Stimulated activated CD4-positive, alpha-beta T cell treated with anti-CD3 and anti-CD28 coated beads, Interleukin-2, amount 100 ng/mL, for 24 hours (primary cell): ENCODE results near the gene ANKMY2.
A peak's percentile ranks its signal among the peaks of the same experiment; 100 is the strongest.
"Not testable (repeated sequence)": the region's sequence is repeated elsewhere in the genome, so short reads cannot be mapped to it uniquely, and the experiment has no call there.

Experiments
- DNase-seq, 2 donors: peaks; one replicate each; pipeline ENCODE4 v3.0.0-alpha.2; 2020

ANKMY2 gene

DNA sequence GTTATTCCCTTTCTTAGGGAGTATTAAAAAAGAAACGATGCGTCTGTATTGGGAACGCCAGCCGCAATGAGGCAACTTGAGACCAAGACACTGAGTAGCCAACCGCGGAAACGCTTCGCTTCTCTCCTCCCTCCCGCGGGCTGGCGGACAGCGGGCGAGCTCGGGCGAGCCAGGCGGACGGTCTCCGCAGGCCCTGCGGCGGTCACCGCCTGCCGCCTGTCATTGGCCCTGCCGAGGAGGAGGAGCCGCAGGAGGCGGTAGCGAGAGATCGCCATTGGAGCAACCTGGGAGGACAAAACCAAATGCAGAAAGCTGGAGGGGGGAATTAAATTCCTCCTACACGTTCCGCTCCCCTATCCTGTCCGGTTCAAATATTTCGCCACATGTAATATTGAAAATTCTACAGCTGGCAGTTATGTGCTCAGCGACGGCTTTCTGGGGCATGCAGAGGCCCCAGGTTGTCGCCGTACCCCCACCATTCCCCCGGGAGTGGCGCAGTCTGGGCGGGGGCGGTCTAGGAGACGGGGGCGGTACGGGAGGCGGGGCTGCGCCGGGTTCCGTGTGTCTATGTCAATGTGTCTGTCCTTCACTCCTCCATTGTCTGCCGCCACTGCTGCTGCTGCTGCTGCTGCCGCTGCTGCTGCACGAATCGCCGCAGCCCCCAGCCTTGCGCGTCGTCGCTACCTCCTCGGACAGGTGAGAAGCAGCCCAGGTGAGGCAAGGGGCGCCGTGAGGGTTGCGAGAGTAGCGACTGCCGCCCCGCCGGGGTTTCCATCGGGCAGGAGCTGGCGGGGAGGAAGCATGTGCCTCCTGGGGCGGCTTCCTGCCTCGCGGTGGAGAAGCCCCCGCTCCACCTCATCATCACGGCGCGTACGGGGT, at the start of gene ANKMY2, which contains the start of gene BZW2:
Gene ANKMY2, minus strand, starts transcription at position 162 of the 879 bp plus-strand sequence. CDS start 181 bp downstream, outside the sequence.
Gene BZW2, plus strand, starts transcription at position 589 of the 879 bp plus-strand sequence. CDS start 19,263 bp downstream, outside the sequence.
- DNase-seq, result peak; percentile 89 to 92

DNA sequence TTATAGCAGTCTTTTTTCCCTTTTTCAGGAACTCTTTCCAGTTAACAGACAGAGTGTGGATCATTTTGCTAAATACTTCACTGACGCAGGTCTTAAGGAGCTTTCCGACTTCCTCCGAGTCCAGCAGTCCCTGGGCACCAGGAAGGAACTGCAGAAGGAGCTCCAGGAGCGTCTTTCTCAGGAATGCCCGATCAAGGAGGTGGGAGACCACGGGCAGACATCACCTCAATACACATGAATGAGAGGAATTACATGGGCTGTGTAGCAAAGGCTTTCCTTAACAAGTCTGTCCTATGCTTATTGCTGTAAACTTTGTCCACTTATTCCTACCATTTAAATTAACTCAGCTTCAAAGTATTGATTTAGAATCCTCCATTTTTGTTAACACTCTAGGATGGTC, 49.3 kb upstream of the ANKMY2 start:
- no peak for DNase-seq

DNA sequence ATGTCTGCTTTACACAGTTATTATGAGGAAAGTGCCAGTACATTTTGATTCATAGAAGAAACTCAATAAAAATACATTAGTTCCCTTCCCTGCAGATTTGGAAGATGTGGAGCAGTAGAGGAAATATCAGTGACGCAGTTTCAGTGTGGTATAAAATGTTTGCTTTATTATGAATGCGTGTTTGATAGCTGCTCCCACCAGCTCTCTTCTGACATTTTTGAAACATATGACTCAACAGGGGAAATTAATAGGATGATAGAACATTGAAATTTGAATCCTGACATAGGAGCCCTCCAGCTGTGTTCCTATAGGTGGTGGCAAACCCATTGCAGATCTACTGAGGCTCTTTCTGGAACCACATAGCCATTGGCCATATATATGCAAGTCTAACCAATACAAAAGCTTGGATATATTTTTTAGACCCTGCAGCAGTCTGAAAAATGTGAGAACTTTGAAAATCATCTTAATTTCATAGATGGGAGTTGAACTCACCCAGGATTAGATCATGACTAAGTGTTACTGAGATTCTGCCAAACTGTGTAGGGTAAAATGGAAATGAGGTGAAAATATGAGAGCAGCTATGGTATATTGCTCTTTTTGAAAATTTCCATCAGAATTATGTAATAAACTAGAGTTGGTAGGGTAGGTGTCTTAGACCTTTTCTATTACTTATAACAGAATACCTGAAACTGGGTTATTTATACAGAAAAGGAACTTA, 48.2 kb upstream of the ANKMY2 start:
- no peak for DNase-seq

DNA sequence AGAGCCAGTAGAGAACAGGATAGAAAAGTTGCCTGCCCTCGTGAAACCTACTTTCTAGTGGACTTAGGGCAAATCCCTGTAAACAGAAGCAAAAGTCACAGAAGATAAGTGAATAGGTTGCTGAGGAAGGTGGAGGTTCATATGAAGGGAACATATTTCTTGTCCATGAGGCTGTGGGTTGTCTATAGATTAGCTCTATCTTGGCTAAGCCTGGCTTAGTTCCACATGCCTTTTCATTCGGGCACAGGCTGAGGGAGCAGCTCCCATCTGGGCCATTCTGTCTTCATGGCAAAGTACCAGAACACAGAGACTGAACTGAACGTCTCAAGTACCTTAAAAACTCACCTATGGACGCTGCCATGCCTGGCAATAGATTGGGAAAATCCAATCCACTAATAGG, 45.7 kb upstream of the ANKMY2 start:
- DNase-seq, result no peak

DNA sequence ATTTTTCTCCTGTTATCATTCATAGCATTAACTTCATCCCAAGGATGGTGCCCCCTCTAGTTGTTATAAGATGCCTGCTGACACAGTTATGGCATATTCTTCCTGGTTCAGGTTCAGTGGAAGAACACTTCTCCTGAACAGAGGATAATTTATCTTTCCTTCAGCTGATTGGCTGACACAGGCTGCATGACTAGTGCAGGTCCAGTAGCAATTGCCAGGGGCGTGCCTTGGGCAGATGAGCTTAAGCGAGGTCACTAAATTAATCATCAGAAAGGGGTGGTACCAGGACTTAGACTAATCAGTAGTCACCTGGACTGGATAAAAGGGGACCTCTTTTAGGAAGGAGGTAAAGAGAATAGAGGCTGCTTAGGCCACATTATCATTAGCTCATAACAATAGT, 42.7 kb upstream of the ANKMY2 start:
- DNase-seq, result no peak

DNA sequence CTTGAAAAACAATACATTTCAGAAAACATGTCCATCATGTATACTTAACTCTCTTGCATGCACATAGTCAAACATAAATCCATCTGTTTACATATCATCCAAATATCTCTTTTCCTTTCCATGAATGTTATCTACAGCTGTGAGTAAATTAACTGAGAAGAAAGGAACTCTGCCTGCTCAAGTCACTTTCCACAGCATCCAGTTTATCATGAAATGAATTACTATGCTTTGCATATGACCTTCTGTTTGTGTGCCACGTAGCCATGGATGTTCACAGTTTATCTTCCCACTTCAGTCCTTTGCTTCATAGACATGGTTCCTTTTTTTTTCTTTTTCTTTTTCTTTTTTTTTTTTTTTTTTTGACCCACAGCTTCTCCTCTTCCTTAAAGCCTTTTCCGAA, 40.0 kb upstream of the ANKMY2 start:
- no peak for DNase-seq

DNA sequence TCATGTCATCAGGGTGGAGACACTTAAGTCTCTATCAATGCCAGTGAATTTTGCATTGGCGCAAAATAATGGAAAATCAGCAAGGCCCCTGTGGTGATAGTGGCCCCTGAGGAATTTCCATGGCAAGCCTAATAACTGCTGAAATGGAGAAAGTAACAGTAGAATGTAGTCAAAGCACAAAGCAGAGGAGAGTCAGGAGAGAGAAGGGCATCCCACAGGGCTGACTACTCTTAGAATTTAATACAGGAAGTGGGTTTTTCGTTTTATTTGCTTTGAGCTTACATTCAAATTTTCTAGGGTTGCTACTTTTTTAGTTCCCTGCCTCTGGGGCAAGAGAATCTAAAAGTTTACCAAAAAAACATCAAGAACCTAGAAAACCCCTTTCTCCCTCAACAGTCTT, 39.4 kb upstream of the ANKMY2 start:
- no peak for DNase-seq

DNA sequence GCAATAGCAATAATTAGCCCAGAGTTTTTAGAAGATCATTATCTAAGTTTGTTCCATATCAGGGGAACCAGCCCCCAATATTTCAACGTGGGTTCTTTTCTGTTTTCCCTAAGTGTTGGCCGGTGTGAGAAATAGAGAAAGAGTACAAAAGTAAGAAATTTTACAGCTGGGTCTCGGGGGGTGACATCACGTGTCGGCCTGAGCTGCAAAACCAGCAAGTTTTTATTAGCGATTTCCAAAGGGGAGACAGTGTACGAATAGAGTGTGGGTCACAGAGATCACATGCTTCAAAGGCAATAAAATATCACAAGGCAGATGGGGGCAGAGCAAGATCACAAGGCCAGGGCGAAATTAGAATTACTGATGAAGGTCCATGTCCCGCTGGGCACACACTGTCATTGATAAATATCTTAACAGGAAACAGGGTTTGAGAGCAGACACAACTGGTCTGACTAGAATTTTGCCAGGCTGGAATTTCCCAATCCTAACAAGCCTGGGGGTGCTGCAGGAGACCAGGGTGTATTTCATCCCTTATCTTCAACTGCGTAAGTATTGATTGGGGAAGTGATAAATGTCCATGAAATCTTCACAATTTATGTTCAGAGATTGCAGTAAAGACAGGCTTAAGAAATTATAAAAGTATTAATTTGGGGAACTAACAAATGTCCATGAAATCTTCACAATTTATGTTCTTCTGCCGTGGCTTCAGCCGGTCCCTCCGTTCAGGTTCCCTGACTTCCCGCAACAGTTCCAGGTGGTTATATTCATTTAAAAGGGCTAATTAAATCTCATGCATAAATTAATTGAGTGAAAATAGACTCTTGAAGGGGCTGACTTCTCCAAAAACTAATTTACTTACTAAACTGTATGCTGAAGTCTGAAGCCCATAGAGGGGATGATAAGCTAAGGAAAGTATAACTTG, 33.4 kb upstream of the ANKMY2 start:
- DNase-seq, result not testable (repeated sequence)

DNA sequence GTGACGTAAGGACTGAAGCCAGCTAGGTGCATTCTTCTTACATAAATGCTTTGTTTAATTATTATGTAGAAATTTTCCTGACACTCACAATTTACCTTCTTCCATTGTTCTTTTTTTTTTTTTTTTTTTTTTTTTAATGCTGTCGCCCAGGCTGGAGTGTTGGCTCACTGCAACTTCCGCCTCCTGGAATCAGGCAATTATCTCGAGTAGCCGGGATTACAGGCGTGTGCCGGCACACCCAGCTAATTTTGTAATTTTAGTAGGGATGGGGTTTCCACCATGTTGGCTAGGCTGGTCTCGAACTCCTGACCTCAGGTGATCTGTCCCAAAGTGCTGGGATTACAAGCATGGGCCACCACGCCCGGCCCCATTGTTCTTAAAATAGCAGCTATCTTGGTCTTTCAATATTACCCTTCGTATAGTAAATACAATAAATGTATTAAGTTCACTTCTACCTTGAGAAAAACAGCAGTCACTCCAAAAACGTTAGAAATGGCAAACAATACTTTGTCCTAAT, 32.5 kb upstream of the ANKMY2 start:
- no peak for DNase-seq

DNA sequence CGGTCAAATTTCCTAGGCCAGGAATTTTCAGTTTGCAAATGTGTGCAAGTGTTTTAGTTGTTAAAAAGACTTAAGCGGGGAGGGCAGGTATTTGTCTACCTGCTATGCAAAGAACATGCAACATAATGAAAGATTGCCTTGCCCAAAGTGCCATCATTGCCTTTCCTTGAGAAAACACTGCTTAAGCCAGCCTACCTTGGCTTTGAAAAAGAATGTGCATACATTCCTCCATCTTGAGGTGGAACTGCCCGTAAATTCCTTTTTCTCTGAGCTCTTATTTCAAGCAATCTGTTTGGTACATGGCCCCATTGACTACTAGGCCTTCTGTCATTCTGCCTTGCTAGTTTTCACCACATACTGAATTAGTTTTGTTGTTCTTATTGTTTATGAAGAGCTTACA, 29.7 kb upstream of the ANKMY2 start:
- DNase-seq, result no peak

DNA sequence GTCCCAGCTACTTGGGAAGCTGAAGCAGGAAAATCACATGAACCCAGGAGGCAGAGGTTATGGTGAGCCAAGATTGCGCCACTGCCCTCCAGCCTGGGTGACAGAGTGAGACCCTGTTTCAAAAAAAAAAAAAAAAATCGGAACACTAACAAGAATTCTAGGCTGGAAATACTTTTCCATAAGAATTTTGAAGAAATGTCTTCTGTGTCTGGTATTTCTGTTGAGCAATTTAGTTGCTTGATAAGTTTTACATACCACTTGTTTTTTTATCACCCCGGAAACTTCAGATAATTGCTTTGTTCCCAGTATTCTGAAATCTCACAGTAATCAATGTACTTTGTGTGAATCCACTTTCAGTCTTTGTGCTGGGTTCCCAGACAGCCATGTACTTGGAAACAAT, 26.3 kb upstream of the ANKMY2 start:
- DNase-seq, result no peak

DNA sequence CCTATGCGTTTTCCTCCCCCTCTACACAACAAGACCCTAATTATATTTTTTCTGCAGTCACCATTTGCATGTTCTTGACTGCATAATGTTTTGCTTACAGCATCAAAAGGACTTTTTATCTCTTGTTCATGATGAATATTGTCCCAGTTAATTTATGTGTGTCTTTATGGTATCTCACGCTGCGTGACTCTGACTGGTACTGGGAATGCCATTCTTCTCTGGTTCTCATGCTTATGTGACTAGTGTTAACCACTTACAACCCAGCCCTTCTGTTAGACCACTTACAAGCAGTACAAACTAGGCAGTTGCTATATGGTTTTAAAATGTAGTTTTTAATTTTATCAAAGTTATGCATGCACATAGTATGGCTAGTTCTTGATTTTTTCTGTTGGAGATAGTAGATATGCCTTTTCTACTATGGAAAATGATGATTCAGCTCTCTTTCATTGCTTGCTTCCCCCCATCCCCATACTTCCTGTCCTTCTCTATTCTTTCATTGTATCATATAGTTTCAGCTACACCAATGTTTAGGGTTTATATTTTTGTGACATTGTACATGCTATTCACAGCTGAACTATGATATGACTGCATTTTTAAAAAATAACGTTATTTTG, 25.3 kb upstream of the ANKMY2 start:
- DNase-seq, result no peak

DNA sequence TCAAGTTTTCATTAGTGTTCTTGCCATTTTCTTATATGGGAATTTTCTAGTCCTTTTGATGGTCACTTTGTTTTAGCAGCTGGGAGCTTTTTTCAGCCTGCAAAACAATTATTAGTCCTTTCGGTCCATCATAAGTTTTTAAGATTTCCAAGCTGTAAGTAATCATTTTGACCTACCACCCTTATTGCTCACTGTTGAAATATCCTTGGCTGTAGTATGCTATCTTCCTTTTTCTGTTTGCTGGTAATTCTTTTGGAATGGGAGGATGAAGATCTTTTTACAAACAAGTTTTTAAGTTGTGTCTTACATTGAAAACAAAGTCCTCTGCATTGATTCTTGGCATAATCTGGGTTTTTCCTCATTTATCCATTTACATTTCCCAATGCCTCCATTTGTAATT, 24.5 kb upstream of the ANKMY2 start:
- no peak for DNase-seq

DNA sequence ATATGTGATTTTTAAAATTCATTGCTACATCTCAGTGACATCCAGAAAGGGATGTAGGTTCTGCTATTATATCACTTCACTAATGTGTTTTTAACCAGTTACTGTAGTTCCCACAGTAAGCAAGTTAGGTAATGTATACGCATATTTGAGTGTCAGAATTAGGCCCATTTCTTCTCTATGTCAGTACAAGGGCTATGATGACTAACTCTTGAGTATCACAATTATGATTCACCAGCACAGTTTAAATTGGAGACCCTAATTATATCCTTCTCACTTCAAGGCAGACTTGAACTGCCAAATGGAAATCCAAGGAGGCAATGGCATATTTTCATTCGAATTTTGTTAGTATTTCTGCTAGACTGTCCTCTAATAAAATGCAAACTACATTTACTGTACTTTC, 24.0 kb upstream of the ANKMY2 start:
- no peak for DNase-seq

DNA sequence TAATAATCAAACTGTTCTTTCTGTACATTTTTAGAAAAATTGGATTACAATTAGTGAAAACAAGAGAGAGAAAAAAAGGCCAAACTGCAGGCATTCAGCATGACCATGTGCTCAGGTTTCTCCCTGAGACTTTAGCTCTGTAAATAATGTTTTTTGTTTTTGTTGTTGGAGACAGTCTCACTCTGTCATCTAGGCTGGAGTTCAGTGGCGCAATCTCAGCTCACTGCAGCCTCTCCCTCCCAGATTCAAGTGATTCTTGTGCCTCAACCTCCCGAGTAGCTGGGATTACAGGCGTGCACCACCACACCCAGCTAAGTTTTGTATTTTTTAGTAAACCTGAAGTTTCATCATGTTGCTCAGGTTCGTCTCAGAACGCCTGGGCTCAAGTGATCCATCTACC, 23.4 kb upstream of the ANKMY2 start:
- DNase-seq, result no peak

DNA sequence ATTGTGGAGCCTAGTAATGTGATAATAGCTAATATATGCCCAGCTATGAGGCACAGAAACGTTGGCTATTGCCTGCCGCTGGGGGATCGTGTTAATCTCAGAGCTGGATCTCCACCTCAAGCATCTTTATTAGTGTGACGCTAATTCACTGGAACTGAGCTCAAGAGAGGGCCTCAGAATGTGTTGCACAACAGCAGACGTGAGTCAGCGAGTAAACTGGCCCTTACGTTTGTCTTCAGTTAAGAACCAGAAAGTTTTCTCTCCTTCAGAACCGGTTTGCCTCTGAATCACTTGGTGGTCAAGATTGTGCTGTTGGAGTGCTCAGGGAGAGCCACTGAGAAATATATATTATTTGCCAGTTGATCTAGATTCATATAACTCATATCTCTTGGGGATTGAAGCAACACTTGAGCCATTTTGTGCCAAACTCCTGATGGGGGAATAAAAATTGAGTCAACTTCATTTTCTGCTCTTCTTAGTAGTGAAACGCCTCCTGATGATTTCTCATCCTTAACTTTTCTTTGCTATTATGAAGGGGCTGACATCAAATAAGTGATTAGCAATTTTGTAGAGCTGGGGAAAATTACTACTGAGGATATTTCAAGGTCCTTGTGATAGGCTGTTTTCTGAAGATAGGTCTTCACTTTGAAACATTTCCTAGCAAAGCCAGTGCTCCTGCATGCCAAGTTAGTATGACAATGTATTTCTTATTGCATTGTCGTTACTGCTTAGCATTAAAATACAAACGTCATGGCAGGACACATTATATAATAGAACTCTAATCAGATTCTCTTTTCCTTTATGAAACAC, 22.7 kb upstream of the ANKMY2 start:
- DNase-seq, result no peak

DNA sequence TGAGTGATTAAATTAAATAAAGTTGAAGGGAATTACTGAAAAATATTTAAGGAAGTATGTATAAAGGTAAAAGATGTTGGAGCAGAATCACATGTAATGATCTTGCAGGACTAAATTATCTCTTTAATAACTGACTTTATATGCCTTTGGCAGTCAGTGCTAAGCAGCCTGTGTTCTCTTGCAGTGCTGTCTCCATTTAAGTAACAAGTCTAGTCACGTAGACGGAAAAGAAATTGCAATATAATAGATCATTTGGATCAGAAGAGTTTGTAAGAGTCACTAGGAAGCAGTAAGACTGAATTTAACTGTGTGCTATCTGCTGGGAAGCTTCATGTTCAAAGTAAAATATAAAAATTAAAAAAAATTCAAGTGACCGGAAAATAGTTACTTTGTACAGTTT, 21.8 kb upstream of the ANKMY2 start:
- DNase-seq, result no peak

DNA sequence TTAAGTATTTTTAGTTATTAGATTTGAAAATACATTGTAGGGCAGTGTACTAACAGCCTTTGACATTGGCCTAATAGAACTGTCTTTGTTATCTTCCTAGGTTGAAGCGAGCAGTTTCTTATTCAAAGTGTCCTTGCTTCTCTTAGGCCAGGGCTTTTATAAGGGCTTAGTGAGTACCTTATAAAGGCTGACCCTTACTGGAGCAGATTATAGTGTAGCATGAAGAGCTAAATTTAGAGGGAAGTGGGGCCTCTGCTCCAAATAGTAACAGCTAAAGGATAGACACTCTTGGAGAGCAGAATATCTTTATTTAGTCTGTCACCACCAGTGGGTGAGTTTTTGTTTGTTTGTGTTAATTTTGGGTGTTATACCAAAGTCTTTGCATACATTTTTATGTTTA, 16.4 kb upstream of the ANKMY2 start:
- DNase-seq, result no peak

DNA sequence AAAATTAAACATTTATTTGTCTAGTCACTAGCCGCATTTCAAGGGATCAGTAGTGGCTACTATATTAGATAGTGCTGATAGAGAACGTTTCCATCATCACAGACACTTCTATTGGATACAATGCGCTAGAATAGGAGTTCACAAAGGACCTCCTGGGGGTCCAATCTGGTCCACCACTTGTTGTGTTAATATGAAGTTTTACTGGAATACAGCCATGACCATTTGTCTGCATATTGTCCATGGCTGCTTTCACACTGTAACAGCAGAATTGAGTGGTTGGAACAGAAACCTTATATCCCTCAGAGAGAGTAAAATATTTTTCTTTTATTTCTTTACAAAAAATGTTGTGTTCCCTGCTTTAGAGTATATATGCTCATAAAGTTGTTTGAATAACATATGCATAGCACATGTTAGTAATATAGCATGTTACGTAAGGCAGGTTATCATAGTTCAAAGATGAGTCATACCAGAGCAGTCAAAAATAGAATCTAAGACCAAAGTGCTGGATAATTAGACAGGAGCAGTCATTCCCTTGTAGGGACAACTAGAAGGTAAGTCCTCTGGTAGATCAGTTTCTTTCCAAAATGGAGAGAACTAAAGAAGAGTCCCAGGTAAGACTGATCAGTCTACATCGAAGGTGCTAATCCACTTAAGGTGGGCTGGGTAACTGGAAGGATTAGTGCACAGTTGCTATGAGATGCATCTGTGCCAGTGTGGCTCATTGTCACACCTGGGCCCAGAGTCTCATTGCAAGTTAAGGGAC, 15.3 kb upstream of the ANKMY2 start:
- DNase-seq, result no peak

DNA sequence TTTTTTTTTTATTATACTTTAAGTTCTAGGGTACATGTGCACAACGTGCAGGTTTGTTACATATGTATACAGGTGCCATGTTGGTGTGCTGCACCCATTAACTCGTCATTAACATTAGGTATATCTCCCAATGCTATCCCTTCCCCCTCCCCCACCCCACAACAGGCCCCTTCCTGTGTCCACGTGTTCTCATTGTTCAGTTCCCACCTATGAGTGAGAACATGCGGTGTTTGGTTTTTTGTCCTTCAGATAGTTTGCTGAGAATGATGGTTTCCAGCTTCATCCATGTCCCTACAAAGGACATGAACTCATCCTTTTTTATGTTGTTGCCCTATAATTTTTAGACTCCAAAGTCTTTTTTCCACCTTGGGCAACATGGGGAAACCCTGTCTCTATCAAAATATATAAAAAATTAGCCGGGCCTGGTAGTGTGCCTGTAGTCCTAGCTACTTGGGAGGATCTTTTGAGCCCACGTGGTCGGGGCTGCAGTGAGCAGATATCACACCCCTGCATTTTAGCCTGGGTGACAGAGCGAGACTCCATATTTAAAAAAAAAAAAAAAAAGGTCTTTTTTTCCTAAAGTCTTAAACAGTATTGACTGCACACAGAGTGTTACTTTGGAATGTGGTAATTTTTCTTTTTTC, 14.4 kb upstream of the ANKMY2 start:
- not testable (repeated sequence) for DNase-seq
